GM18951 (cell line): ENCODE measurements around the gene LMOD3.

Source experiments
- POLR2A ChIP-seq: IDR thresholded peaks from 4 replicates; pipeline ENCODE4 v1.6.1; 2011; ENCODE audit warnings: mild to moderate bottlenecking; ENCODE audit not compliant: insufficient read length, insufficient read depth; ENCODE audit errors: extremely low read depth
- in situ Hi-C: fragments of 300-500 bp; cut with MboI; formaldehyde crosslinking; loops from one replicate; pipeline ENCODE4 v1.12.0; 2022; ENCODE audit warnings: low sequenced_read_pairs, mixed read lengths, inconsistent platforms; ENCODE audit not compliant: unreplicated experiment

Gene LMOD3

DNA sequence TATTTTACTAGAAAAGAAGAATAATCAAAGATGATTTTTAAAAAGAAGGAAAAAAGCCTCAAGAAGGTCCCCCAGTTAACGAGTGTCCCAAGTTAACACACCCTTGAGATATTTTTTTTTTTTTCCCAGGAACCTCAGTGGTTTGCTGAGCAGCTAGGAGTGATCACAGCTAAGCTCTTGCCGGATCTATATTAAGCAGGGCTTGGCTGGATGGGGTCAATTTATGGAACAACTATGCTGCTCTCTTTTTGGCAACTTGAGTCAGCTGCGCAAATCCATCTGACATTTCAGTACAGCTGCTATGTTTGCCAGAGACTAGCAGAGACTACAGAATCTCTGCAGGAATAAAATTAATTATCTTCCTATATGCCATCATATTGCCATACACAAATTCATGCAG is at the start of gene LMOD3:
TSS of gene LMOD3 (minus strand) at position 193 of the 400 bp plus-strand sequence. CDS start 209 bp downstream, outside the sequence.
- in situ Hi-C loops: no loop called here
- TF ChIP-seq POLR2A: no peak

DNA sequence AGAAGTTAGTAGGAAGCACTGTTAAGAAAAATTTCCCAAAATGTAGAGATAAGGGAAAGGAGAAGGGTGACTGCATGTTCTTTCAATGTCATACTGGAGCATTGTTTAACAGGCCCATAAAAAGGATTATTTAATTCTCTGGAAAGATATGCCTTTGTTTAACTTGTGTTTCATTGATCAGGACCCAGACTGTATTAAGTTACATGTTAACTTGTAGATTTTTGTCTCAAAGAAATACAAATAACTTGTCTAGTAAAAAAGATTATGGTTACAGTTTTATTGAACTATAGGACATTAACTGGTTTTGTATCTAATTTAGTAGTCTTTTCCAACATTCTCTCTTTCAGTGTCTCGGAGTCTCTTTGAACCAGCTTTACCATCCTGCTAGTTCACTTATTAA is 49.7 kb upstream of the LMOD3 start:
- no peak for TF ChIP-seq POLR2A
- in situ Hi-C loops: loop anchor here (25.0 kb wide), 2 partner anchors 265 to 490 kb away; no protein-coding TSS in a partner anchor

DNA sequence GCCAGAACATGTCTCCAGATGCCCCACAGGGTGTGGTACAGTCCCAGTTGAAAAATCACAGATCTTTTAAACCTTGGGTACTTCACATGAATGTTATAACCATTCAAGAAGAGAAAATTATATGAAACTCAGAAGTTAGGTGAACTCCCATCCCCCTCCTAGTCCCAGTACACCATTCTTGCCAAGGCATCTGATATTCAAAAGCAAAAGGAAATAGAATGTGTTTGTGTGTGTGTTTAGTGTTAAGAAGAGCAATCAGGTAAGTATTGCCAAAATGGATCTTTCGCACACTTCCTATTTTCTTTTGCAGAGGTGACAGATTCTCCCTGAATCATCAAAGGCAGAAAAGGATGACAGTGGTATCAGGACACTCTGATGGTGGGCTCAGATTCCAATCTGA is 44.1 kb upstream of the LMOD3 start:
- TF ChIP-seq POLR2A: no peak
- in situ Hi-C loops: loop anchor here (25.0 kb wide), 2 partner anchors 271 to 496 kb away; no protein-coding TSS in a partner anchor

DNA sequence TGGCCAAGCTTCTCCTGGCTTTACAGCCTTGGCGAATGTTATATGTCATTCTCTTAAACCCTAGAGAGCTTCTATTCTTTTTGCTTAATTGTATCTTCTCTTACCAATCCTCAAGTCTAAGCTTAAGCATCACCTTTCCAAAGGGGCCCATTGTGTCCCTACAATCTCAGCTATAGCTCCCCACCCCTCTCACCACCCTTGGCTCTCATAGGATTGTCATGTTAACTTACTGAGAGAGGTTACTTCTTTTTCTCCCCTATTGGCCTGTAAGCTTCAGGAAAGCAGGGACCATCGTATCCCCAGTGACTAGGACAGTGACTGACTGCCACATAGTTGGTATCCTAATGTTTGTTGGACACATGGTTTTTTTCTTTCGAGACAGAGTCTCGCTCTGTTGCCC is 43.3 kb upstream of the LMOD3 start:
- in situ Hi-C loops: loop anchor here (25.0 kb wide), 2 partner anchors 272 to 497 kb away; no protein-coding TSS in a partner anchor

DNA sequence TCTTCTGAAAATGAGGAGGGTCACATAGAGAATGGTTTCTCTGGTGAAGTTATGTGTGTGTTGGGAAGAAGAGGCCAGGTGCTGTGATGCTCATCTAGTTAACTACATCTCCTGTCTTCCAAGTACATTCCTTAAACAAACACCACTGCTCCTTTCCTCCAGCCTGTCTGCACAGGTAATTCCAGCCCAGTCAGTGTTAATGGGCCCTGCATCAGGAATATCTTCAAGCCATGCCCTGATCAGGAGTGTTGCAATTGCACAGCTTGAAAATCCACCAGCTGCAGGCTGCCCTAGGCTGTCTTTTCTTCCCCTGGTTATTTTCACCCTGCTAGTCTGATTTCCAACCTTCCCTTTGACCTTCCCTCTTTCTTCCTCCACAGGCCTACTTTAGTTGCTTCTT is 41.9 kb upstream of the LMOD3 start:
- TF ChIP-seq POLR2A: no peak
- in situ Hi-C loops: loop anchor here (25.0 kb wide), 2 partner anchors 273 to 498 kb away; no protein-coding TSS in a partner anchor

More for the DNA sequence above, 43.3 kb upstream of the LMOD3 start:
- no peak for TF ChIP-seq POLR2A

DNA sequence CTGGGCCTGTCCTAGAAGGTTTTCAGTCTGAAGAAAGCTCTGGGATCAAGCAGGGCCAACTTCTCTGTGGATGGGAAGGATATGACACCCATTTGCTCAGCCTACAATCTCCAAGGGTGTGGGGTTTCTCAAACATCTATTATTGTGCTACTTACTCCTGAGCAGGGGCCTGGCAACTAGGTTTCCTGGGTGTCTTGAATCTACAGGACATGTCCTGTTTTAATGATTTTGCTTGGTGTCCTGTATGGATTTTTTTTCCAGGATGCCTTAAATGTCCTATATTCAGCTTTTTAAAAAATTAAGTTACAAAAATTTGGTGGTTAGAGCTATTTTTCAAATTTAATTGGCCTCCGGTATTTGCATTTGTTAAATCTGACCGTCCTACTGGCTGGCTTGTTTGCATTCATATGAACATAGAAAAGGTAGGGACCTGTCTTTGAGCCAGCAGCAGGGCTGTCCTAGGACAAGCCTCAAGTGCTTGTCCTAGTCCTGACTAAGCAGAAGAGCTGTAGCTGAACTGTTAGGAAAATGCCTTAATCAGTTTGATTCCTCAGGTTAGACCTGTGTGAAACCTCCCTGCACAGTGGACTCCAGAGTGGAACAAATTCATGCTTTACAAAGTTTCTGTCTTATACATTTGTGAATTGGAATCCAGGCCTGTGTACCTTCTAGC is 40.0 kb upstream of the LMOD3 start:
- in situ Hi-C loops: loop anchor here (25.0 kb wide), 2 partner anchors 275 to 500 kb away; no protein-coding TSS in a partner anchor
- TF ChIP-seq POLR2A: no peak

DNA sequence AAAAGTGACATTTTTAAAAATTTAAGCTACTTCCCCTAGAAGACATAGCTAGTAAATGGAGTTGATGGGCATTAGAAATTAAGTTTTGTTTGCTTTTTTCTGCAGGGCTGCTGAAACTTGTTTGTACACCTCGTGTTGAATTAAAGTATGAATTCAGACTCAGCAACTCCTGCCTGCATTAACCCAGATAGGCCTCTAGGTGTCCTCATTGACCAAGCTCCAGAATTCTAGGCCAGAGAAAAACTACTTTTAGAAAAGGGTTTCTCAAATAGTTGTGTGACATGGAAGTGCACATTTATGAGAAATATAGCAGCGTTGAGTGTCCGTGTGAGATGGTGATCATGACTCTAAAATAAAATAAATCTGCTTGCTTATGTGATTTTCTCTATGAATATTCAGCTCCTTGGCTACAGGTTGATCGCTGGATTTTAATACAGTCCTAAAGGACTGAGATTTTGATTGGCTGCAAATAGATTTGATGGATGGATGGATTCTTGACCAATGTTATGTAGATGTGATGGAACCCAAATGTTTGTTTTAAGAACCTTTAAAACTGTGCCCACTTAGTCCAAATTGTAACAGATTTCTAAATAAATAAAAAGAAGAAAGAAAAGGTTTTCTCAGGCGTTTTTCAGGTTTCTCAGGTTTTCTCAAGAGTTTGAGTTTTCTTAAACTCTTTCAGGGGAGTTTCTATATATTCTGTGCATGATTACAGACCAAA is 39.4 kb upstream of the LMOD3 start:
- in situ Hi-C loops: loop anchor here (25.0 kb wide), 2 partner anchors 276 to 501 kb away; no protein-coding TSS in a partner anchor
- no peak for TF ChIP-seq POLR2A

DNA sequence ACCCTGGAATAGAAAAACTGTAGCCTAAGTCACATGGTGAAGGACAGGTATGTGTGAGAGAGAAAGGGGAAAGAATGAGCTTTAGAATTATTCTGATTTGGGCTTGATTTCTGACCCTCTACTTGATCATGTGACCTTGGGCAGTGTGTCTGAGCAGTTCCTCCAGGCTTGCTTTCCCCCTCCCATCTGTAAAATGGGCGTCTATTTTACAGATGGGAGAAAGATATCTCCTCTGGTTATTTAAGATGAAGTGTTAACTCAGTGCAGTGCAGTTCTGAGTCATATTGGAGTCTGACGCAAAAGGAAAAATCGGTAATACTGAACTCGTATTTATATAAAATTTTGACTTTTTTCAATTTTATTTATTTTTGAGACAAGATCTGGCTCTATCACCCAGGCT is 38.1 kb upstream of the LMOD3 start:
- in situ Hi-C loops: loop anchor here (25.0 kb wide), 2 partner anchors 277 to 502 kb away; no protein-coding TSS in a partner anchor
- no peak for TF ChIP-seq POLR2A

DNA sequence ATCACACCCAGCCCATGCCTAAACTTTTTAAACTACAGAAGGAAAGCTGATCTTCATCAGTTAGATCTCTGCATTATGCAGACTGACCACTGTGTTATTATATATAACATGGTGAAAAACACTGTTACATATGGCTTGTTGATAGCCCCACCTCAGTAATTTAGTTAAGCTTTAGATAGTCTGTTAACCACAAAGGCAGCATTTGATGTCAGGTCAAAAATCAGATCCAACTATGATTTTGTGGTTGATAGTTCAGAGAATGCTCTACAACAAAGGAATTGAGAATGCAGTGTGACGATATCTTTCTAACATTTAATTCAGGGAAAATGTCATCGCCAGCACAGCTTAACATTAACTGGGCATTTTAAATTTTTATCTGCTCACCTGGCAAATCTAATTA is 37.7 kb upstream of the LMOD3 start:
- TF ChIP-seq POLR2A: no peak
- in situ Hi-C loops: loop anchor here (25.0 kb wide), 2 partner anchors 277 to 502 kb away; no protein-coding TSS in a partner anchor

DNA sequence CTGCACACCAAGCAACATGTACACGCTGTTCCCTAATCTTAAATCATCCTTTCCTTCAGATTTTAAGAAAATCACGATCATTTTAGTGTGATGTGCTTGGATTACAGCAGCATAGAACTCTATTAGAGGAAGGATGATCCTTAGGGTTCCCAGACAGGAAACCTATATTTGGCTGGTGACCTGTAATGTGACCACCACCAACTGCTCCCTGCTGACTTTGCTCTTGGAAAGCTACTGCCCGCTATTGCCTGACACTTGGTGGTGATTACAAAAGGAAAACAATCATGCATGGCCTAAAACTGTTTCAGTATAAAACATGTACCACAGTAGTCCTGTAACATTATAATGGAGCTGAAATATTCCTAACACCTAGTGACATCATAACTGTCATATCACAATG is 27.2 kb upstream of the LMOD3 start:
- in situ Hi-C loops: no loop called here
- no peak for TF ChIP-seq POLR2A

DNA sequence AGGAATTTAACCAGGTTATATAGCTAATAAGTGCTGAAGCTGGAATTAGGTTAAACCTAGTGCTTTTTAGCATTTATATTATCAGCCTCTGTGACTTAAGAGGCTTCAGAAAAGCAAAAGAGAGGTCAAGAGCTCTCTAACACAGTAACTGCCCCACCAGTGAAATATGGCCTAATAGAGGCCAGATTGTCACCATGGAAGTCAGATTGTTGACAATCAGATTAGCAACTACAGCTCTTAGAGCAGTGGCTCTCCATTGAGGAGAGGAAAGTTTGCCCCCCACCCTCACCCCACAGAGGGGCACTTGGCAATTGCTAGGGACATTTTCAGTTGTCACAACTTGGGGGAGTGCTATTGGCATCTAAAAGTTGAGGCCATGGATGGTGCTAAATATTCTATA is 23.3 kb upstream of the LMOD3 start:
- in situ Hi-C loops: no loop called here
- TF ChIP-seq POLR2A: no peak

DNA sequence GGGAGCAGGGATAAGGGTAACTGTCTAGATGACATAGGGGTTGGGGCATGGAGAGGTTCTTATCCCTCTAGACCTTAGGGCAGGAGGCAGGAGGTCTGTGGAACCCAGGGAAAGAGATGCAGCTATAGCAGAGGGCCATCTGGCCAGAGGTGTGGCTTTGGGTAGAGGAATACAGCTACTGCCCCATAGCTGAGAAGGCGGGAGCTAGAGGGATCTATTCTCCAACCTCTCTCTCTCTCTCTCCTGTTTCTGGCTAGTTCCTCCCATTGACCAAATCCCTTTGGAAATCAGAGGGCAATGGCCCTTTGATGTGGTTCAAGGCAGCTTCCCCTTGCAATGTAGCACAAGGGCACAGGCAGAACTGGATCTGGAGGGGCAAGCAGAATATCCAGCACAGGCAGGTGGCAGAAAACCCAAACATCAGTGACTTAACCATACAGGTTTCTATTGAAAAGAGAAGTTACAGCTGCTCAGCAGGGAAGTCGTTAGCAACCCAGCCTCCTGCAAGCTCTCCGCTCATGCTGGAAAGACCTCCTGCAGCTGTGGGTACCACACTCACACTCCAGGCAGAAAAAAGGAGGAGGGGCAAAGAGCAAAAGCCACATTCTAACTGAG is 22.3 kb upstream of the LMOD3 start:
- in situ Hi-C loops: no loop called here
- no peak for TF ChIP-seq POLR2A

DNA sequence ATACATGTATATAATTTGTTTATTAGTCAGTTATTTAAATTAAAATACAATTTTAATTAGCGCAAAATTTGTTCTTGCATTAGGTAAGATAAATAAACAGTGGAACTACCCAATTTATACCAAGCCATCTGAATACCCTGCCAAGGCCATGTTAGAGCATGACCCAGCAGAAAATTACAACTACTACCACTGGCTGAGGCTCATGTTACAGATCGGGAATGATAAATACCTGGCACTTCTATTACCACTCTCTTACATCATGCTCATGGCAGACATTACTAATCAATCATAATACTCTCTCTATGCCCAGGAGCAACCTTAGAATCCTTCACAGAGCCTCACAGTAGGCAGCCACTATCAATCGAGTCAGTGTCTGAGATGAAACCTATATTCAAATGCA is 21.2 kb upstream of the LMOD3 start:
- no peak for TF ChIP-seq POLR2A
- in situ Hi-C loops: no loop called here

DNA sequence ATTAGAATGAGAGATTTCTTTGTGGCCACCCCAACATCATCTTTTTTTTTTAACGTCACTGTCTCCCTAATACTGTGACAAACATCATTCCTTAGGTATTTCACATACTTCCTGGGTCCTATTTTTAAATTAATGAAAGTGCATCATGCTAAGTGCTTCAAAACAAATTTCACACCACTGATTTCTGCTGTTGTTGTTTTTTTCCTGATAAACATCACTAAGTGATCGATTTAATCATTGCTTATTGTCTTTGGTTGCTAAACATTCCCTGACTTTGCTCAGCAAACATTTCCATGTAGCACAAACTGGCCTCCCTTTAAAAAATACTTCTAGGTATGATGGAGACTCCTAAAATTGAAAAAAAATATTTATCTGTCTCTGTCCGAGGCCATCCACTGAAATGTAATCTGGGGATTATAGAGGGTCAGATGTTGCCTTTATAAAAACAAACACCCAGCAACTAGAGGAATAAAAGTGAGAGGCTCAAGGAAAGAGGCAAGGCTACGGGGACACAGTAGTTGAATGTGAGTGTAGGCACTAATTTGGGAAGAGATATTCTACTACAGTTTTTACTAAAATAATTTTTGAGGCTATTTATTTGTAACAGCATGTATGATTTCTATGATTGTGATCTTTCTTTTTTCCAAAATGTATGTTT is 20.5 kb upstream of the LMOD3 start:
- in situ Hi-C loops: no loop called here
- no peak for TF ChIP-seq POLR2A
